Activated B cell treated with CpG ODN at 0.5 μM for 24 hours (primary cell): ENCODE results near the gene CACNA1I. TPM values are rescaled to one million over a fixed set of nuclear protein-coding genes. Genes with fewer than 3 reads are reported as not detected.
"Not testable (repeated sequence)": the region's sequence is repeated elsewhere in the genome, so short reads cannot be mapped to it uniquely, and the experiment has no call there.

Experiments used
- ATAC-seq: fragments of 200-7000 bp; cut with Tn5 transposase; one replicate; pipeline ENCODE4 v1.10.0; 2021; ENCODE audit warnings: low read depth, mild to moderate bottlenecking, moderate library complexity
- CTCF ChIA-PET: fragments of 350-600 bp; sonication (Branson Sonifier 250); formaldehyde crosslinking; loops from one replicate; lab custom pipeline; 2021; ENCODE audit warnings: antibody characterized with exemption; lab: Charles Lee
- POLR2A ChIA-PET: fragments of 350-600 bp; sonication (Branson Sonifier 250); formaldehyde crosslinking; loops from one replicate; lab custom pipeline; 2021; ENCODE audit warnings: antibody characterized with exemption; lab: Charles Lee
- DNase-seq: peaks from one replicate; pipeline ENCODE4 v3.0.0; 2022
- H3K27ac Mint-ChIP-seq: one replicate; pipeline ENCODE4 v1.8.0; 2020; ENCODE audit warnings: mixed read lengths
- H3K27me3 Mint-ChIP-seq: one replicate; pipeline ENCODE4 v1.8.0; 2021; ENCODE audit warnings: mixed read lengths
- H3K36me3 Mint-ChIP-seq: one replicate; pipeline ENCODE4 v1.8.0; 2021; ENCODE audit warnings: low read depth, mixed read lengths
- H3K4me1 Mint-ChIP-seq: one replicate; pipeline ENCODE4 v1.8.0; 2021; ENCODE audit warnings: mixed read lengths
- H3K4me3 Mint-ChIP-seq: one replicate; pipeline ENCODE4 v1.8.0; 2020; ENCODE audit warnings: mild to moderate bottlenecking, mixed read lengths
- H3K9me3 Mint-ChIP-seq: one replicate; pipeline ENCODE4 v1.8.0; 2020; ENCODE audit warnings: mixed read lengths
- CTCF ChIP-seq: fragments of 200-600 bp; IDR thresholded peaks from one replicate; pipeline ENCODE4 v1.8.0; 2022; ENCODE audit warnings: antibody characterized with exemption, mild to moderate bottlenecking
- intact Hi-C: fragments of 100-400 bp; cut with micrococcal nuclease; formaldehyde crosslinking; loops from one replicate; pipeline ENCODE4 v1.15.1; 2024
- total RNA-seq: library from RNA; stranded (reverse); gene quantifications from 2 replicates; pipeline ENCODE4 v1.2.3, GENCODE V29; 2022

Gene CACNA1I
- total RNA-seq, result not detected in 2 replicates

- DNase-seq (no peak), ATAC-seq (no peak)
- Mint-ChIP-seq H3K36me3 (no peaks in the 10 kb centered on the region), H3K4me3 (no peak within 1 kb of the TSS), H3K27me3 (peaks cover 5% of the 10 kb centered on the region), H3K27ac (no peak within 1 kb of the TSS), H3K4me1 (peaks cover 16% of the 10 kb centered on the region), H3K9me3 (peaks cover 2% of the 10 kb centered on the region)
- POLR2A ChIA-PET, result no interaction called here
- CTCF ChIA-PET, result no interaction called here
- intact Hi-C loops, result no loop called here
- no peak for TF ChIP-seq CTCF
These were observed at the start of gene CACNA1I for GRCh38 chr22:39570665-39571064. Gene CACNA1I, plus strand, starts transcription at chr22:39570753. Its CDS starts 0 bp downstream, at chr22:39570753.

GRCh38 chr22:39521106-39521885 lies 49.3 kb upstream of the CACNA1I start:
- POLR2A ChIA-PET, result interaction anchor here (0.7 to 2.7 kb wide), 19 partner anchors 9 to 1863 kb away, joined by 3 to 111 read pairs (median 8); partner anchors contain the start of genes CBX7, MIEF1, PDXP and RPL3
- not testable (repeated sequence) for DNase-seq, H3K9me3 Mint-ChIP-seq, ATAC-seq, H3K27me3 Mint-ChIP-seq
- CTCF ChIA-PET, result interaction anchor here (2.2 kb wide), 1 partner anchor 8 kb away, joined by 22 read pairs; no protein-coding TSS in a partner anchor
- Mint-ChIP-seq H3K36me3 (peaks cover 62% of the 10 kb centered on the region), H3K4me1 (peaks cover 60% of the 10 kb centered on the region), H3K27ac (peak overlapping the region; percentile 98), H3K4me3 (peak overlapping the region; percentile 91)
- intact Hi-C loops, result loop anchor here (2.0 kb wide), 3 partner anchors 74 to 1766 kb away; partner anchors contain the start of genes CBX7 and RANGAP1

DNA sequence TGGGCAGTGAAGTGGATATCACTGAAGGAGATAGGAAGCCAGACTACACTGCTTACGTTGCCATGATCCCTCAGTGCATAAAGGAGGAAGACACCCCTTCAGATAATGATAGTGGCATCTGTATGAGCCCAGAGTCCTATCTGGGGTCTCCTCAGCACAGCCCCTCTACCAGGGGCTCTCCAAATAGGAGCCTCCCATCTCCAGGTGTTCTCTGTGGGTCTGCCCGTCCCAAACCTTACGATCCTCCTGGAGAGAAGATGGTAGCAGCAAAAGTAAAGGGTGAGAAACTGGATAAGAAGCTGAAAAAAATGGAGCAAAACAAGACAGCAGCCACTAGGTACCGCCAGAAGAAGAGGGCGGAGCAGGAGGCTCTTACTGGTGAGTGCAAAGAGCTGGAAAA lies 48.5 kb upstream of the CACNA1I start:
- Mint-ChIP-seq H3K36me3 (peaks cover 61% of the 10 kb centered on the region), H3K4me1 (peaks cover 65% of the 10 kb centered on the region), H3K4me3 (peak overlapping the region; percentile 91), H3K27ac (peak overlapping the region; percentile 98)
- H3K27me3 Mint-ChIP-seq, intact Hi-C loops, H3K9me3 Mint-ChIP-seq, CTCF ChIA-PET, DNase-seq, ATAC-seq: not testable (repeated sequence)
- POLR2A ChIA-PET, result interaction anchor here (0.7 to 3.9 kb wide), 12 partner anchors 10 to 767 kb away, joined by 3 to 19 read pairs (median 4); partner anchors contain the start of genes MIEF1, RPL3 and RPS19BP1

DNA sequence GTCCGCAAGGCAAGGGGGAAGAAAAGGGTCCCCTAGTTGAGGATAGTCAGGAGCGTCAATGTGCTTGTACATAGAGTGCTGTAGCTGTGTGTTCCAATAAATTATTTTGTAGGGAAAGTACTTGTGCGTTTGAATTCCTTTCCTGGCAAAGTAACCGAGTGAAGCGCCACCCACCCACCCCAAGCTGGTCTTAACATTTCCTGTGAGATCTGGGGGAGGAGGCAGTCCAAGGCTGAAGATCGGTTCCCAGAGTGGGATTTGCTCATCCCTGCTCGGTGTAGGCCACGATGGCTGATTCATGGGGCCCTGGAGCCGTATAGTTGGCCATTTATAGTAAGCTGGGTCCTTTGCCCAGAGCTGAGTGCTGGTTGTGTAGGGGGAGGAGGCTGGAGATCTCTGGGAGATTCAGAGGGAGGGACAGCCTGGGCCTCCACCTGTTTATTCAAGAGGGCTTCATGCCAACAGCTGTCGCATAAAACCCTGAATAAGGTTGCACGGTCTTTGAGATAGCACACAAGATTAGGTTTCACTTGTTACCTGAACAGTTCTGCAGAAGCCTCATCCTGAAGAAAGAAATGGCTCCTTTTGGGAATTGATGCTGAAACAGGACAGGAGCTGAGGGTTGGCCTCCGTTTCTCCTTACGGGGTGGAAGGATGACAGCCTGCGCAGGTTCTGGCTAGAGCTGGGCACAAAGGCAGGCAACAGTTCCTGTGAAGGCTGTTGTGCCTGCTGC lies 47.8 kb upstream of the CACNA1I start:
- no peaks in the 10 kb centered on the region for H3K9me3 Mint-ChIP-seq
- peak overlapping the region; percentile 98 for H3K27ac Mint-ChIP-seq
- peak overlapping the region; percentile 91 for H3K4me3 Mint-ChIP-seq
- ChIA-PET POLR2A (interaction anchor here (0.6 to 3.9 kb wide), 15 partner anchors 9 to 768 kb away, joined by 3 to 19 read pairs (median 4); partner anchors contain the start of genes MIEF1, RPL3 and RPS19BP1), CTCF (interaction anchor here (0.8 to 1.0 kb wide), 2 partner anchors 86 to 514 kb away, joined by 3 read pairs; no protein-coding TSS in a partner anchor)
- ATAC-seq (no peak), DNase-seq (no peak)
- peaks cover 71% of the 10 kb centered on the region for H3K4me1 Mint-ChIP-seq
- peaks cover 62% of the 10 kb centered on the region for H3K36me3 Mint-ChIP-seq
- intact Hi-C loops, result no loop called here
- no peak for TF ChIP-seq CTCF
- H3K27me3 Mint-ChIP-seq, result peaks cover 2% of the 10 kb centered on the region

- peaks cover 79% of the 10 kb centered on the region for H3K4me1 Mint-ChIP-seq
- CTCF ChIA-PET, result interaction anchor here (1.0 to 1.1 kb wide), 3 partner anchors 28 to 512 kb away, joined by 3 to 4 read pairs (median 3); no protein-coding TSS in a partner anchor
- H3K9me3 Mint-ChIP-seq, result no peaks in the 10 kb centered on the region
- peaks cover 72% of the 10 kb centered on the region for H3K36me3 Mint-ChIP-seq
- peak overlapping the region; percentile 67 for H3K27ac Mint-ChIP-seq
- POLR2A ChIA-PET, result interaction anchor here (0.6 to 3.9 kb wide), 13 partner anchors 8 to 653 kb away, joined by 3 to 19 read pairs (median 4); partner anchors contain the start of genes MIEF1, RPL3 and RPS19BP1
- TF ChIP-seq CTCF, result no peak
- peak overlapping the region; percentile 7 for H3K4me3 Mint-ChIP-seq
- ATAC-seq (no peak), DNase-seq (no peak)
- intact Hi-C loops, result no loop called here
- H3K27me3 Mint-ChIP-seq, result peaks cover 2% of the 10 kb centered on the region
These were observed 46.3 kb upstream of the CACNA1I start for GRCh38 chr22:39524089-39524752.
